Esophagus squamous epithelium (tissue), 4 donors: ENCODE results near the gene BLVRA.

ENCODE experiments used
- POLR2A ChIP-seq, 4 donors: fragments of 450-650 bp; IDR thresholded peaks; one replicate each; pipeline ENCODE4 v1.6.1; 2017; ENCODE audit warnings: antibody characterized with exemption in 4 of 4, mild to moderate bottlenecking in 4 of 4, moderate library complexity in 3 of 4
- TF ChIP-seq, protein P1 (sequence below), 6 experiments: fragments of 450-650 bp in 4 of 6; fragments of 200-600 bp in 2 of 6; sonication (generic) in 2 of 6; IDR thresholded peaks; one replicate each; pipeline ENCODE4 v1.5.1; 2016 to 2019; ENCODE audit warnings: antibody characterized with exemption in 6 of 6, mild to moderate bottlenecking in 4 of 6, moderate library complexity in 4 of 6

DNA sequence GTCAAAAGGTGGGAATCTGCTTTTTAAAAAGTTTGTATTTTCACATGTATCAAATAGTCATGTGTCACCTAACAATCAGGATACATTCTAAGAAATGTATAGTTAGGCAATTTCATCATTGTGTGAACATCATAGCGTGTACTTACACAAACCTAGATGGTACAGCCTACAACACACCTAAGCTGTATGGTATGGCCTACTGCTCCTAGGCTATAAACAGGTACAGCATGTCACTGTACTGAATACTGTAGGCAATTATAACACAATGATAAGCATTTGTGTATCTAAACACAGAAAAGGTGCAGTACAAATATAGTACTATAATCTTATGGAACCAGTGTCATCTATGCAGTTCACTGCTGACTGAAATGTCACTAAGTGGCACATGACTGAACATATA, 47.0 kb upstream of the BLVRA start:
- TF ChIP-seq, protein P1, sequence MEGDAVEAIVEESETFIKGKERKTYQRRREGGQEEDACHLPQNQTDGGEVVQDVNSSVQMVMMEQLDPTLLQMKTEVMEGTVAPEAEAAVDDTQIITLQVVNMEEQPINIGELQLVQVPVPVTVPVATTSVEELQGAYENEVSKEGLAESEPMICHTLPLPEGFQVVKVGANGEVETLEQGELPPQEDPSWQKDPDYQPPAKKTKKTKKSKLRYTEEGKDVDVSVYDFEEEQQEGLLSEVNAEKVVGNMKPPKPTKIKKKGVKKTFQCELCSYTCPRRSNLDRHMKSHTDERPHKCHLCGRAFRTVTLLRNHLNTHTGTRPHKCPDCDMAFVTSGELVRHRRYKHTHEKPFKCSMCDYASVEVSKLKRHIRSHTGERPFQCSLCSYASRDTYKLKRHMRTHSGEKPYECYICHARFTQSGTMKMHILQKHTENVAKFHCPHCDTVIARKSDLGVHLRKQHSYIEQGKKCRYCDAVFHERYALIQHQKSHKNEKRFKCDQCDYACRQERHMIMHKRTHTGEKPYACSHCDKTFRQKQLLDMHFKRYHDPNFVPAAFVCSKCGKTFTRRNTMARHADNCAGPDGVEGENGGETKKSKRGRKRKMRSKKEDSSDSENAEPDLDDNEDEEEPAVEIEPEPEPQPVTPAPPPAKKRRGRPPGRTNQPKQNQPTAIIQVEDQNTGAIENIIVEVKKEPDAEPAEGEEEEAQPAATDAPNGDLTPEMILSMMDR (IDR thresholded peaks at IDR 0.05) = no peak
- TF ChIP-seq POLR2A (IDR thresholded peaks at IDR 0.05) = no peak
